ENCODE data around the gene TNNT3. TPM values are rescaled to one million over a fixed set of nuclear protein-coding genes. Genes with fewer than 3 reads are reported as not detected.

TNNT3 gene
- total RNA-seq, 1 experiment from 2014 or later: not detected

DNA sequence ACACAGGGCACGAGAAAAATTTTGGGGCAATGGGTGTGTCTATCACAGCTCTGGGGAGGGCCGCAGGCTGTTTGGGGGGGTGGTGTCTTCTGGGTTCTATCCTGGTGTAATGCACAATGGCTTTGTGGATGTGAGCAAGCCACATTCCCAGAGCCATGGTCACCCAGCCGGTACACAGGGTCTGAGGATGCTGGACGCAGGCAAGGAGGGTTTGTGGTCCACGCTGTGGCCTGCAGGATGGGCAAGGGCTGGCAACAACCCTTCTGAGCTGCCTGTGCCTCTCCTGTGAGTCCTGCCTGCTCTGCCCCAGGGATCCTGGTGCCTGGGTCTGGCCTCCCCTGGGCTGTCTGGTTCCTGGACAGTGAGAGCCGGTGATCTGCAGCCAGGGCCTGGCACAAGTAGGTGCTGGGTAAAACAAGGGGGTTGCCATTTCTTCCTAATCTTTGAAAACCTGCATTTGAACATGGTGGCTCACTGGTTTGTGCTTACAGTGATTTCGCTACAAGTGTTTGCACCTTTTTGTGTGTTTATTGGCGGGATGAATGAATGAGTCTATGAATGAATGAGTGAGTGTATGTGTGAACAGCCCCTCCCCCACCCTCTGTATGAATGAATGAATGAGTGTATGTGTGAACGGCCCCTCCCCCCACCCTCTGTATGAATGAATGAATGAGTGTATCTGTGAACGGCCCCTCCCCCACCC is 23.2 kb downstream of the TNNT3 start:
- ChIA-PET CTCF (interaction anchor here (0.7 to 1.0 kb wide), 2 partner anchors 61 to 271 kb away, joined by 3 to 4 read pairs; no protein-coding TSS in a partner anchor), POLR2A (ENCODE audit: low non-redundant PET) (no interaction called here)
- H3K27me3 ChIP-seq (replicated peaks; ENCODE audit: insufficient read depth, low read depth, low read length, poor library complexity): no peaks in the 10 kb centered on the region
- intact Hi-C loops (cut with micrococcal nuclease; ENCODE audit: unreplicated experiment): no loop called here
- no TSS peak for BruUV-seq (replicated peaks)
- H3K4me3 ChIP-seq (ENCODE audit: low read depth, low read length, poor library complexity, severe bottlenecking): no peak overlapping the region
- no peak for TF ChIP-seq EZH2 (IDR thresholded peaks at IDR 0.05; ENCODE audit: borderline replicate concordance, low read depth, low read length, poor library complexity, severe bottlenecking)
- TF ChIP-seq, protein P1, sequence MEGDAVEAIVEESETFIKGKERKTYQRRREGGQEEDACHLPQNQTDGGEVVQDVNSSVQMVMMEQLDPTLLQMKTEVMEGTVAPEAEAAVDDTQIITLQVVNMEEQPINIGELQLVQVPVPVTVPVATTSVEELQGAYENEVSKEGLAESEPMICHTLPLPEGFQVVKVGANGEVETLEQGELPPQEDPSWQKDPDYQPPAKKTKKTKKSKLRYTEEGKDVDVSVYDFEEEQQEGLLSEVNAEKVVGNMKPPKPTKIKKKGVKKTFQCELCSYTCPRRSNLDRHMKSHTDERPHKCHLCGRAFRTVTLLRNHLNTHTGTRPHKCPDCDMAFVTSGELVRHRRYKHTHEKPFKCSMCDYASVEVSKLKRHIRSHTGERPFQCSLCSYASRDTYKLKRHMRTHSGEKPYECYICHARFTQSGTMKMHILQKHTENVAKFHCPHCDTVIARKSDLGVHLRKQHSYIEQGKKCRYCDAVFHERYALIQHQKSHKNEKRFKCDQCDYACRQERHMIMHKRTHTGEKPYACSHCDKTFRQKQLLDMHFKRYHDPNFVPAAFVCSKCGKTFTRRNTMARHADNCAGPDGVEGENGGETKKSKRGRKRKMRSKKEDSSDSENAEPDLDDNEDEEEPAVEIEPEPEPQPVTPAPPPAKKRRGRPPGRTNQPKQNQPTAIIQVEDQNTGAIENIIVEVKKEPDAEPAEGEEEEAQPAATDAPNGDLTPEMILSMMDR (conservative IDR thresholded peaks at IDR 0.05; ENCODE audit: low read depth, low read length): no peak
- H3K4me1 ChIP-seq (ENCODE audit: insufficient read depth, low read length, poor library complexity, severe bottlenecking): no peaks in the 10 kb centered on the region
- no peaks in the 10 kb centered on the region for H3K36me3 ChIP-seq (ENCODE audit: insufficient read depth, low read length, poor library complexity, severe bottlenecking)
- no peak overlapping the region for H3K27ac ChIP-seq (ENCODE audit: low read depth, low read length, poor library complexity, severe bottlenecking)
- H3K9me3 ChIP-seq (ENCODE audit: low read depth, low read length, poor library complexity, severe bottlenecking): no peaks in the 10 kb centered on the region
- DNase-seq (ENCODE audit: low spot score): no peak

DNA sequence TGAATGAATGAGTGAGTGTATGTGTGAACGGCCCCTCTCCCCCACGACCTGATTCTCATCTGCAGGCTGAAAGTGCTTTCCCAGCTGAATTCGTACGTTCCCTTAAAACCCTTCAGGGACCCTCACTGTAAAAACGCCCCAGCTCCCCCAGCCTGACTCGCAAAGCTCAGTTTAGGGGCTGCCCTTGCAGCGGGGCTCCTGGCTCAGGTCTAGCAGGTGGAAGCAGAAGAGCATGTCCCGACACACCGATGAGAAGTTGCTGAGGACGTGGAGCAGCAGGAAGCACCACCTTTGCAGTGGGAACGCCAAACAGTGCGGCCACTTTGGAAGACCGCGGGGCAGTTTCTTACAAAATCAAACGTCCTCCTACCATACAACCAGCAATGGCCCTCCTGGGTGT is 24.1 kb downstream of the TNNT3 start:
- no peak for DNase-seq (ENCODE audit: low spot score)
- BruUV-seq (replicated peaks): no TSS peak
- Histone ChIP-seq H3K36me3 (ENCODE audit: insufficient read depth, low read length, poor library complexity, severe bottlenecking) (no peaks in the 10 kb centered on the region), H3K9me3 (ENCODE audit: low read depth, low read length, poor library complexity, severe bottlenecking) (no peaks in the 10 kb centered on the region), H3K27me3 (replicated peaks; ENCODE audit: insufficient read depth, low read depth, low read length, poor library complexity) (no peaks in the 10 kb centered on the region), H3K4me3 (ENCODE audit: low read depth, low read length, poor library complexity, severe bottlenecking) (no peak overlapping the region), H3K27ac (ENCODE audit: low read depth, low read length, poor library complexity, severe bottlenecking) (no peak overlapping the region), H3K4me1 (ENCODE audit: insufficient read depth, low read length, poor library complexity, severe bottlenecking) (no peaks in the 10 kb centered on the region)
- ChIA-PET POLR2A (ENCODE audit: low non-redundant PET) (no interaction called here), CTCF (no interaction called here)
- TF ChIP-seq, protein P1 (conservative IDR thresholded peaks at IDR 0.05; ENCODE audit: low read depth, low read length): no peak
- no peak for TF ChIP-seq EZH2 (IDR thresholded peaks at IDR 0.05; ENCODE audit: borderline replicate concordance, low read depth, low read length, poor library complexity, severe bottlenecking)
- intact Hi-C loops (cut with micrococcal nuclease; ENCODE audit: unreplicated experiment): no loop called here

DNA sequence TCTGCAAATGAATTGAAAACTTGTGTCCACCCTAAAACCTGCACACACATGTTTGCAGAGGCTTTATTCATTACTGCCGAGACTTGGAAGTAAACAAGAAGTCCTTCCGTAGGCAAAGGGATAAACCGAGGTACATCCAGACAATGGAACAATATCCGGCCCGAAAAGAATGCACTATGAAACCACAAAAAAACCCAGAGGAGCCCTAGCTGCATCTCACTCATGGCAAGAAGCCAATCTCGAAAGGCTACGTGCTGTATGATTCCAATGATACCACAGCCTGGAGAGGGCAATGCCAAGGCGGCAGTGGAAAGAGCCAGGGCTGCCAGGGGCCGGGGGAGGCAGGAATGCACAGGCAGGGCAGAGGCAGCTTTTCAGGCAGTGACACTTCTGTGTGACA is 24.5 kb downstream of the TNNT3 start:
- ChIA-PET CTCF (no interaction called here), POLR2A (ENCODE audit: low non-redundant PET) (no interaction called here)
- Histone ChIP-seq H3K9me3 (ENCODE audit: low read depth, low read length, poor library complexity, severe bottlenecking) (no peaks in the 10 kb centered on the region), H3K27ac (ENCODE audit: low read depth, low read length, poor library complexity, severe bottlenecking) (no peak overlapping the region), H3K4me3 (ENCODE audit: low read depth, low read length, poor library complexity, severe bottlenecking) (no peak overlapping the region), H3K27me3 (replicated peaks; ENCODE audit: insufficient read depth, low read depth, low read length, poor library complexity) (no peaks in the 10 kb centered on the region), H3K36me3 (ENCODE audit: insufficient read depth, low read length, poor library complexity, severe bottlenecking) (no peaks in the 10 kb centered on the region), H3K4me1 (ENCODE audit: insufficient read depth, low read length, poor library complexity, severe bottlenecking) (no peaks in the 10 kb centered on the region)
- TF ChIP-seq, protein P1 (conservative IDR thresholded peaks at IDR 0.05; ENCODE audit: low read depth, low read length): no peak
- no peak for TF ChIP-seq EZH2 (IDR thresholded peaks at IDR 0.05; ENCODE audit: borderline replicate concordance, low read depth, low read length, poor library complexity, severe bottlenecking)
- DNase-seq (ENCODE audit: low spot score): peak; percentile 17
- no TSS peak for BruUV-seq (replicated peaks)
- intact Hi-C loops (cut with micrococcal nuclease; ENCODE audit: unreplicated experiment): no loop called here

Data from A673 (cell line).